Subcutaneous adipose tissue (tissue), 4 donors: ENCODE data around the gene AWAT1. TPM values are rescaled to one million over a fixed set of nuclear protein-coding genes. Genes with fewer than 3 reads are reported as not detected.

ENCODE experiments used
- total RNA-seq, 4 donors: library from RNA; depleted of rRNA; stranded (reverse); fragments of >200 nt; gene quantifications; one replicate each; pipeline ENCODE4 v1.1.0, GENCODE V29; 2016
- TF ChIP-seq, protein P1 (sequence below): fragments of 450-650 bp; IDR thresholded peaks from one replicate; pipeline ENCODE4 v1.5.1; 2016; ENCODE audit warnings: low read depth, mild to moderate bottlenecking, control low read depth, antibody characterized with exemption, moderate library complexity

Gene AWAT1
- total RNA-seq, 4 donors from 2014 or later: not detected

DNA sequence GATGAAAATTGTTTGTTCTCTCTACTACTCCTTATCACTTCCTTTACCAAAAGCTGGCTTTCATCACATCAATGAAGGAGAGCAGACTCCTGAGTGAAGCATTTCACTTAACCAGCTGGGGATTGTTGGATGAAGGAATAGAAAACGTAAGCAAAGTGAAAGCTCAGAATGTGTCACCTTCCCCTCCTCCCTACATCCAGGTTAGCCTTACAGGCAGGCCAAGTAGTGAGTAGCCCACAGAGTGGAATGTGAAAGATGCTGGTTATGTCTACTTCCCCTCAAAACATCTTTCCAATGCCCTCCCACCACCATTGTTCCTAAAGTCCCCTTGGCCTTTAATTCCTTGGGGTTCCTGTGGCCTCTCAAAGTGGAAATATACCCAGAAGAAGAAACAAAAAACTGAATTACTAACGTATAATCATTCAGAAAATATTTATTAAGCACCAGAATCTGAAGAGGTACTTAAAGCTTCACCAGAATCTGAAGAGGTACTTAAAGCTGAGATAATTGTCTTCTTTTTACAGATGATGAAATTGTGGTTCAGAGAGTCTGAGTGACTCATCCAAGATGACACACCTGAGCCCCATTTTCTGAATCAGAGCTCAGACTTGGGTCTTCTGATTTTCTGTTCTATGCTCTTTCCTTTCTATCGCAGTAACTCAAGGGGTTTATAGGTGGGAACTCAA is 19.1 kb downstream of the AWAT1 start:
- TF ChIP-seq, protein P1, sequence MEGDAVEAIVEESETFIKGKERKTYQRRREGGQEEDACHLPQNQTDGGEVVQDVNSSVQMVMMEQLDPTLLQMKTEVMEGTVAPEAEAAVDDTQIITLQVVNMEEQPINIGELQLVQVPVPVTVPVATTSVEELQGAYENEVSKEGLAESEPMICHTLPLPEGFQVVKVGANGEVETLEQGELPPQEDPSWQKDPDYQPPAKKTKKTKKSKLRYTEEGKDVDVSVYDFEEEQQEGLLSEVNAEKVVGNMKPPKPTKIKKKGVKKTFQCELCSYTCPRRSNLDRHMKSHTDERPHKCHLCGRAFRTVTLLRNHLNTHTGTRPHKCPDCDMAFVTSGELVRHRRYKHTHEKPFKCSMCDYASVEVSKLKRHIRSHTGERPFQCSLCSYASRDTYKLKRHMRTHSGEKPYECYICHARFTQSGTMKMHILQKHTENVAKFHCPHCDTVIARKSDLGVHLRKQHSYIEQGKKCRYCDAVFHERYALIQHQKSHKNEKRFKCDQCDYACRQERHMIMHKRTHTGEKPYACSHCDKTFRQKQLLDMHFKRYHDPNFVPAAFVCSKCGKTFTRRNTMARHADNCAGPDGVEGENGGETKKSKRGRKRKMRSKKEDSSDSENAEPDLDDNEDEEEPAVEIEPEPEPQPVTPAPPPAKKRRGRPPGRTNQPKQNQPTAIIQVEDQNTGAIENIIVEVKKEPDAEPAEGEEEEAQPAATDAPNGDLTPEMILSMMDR: no peak

DNA sequence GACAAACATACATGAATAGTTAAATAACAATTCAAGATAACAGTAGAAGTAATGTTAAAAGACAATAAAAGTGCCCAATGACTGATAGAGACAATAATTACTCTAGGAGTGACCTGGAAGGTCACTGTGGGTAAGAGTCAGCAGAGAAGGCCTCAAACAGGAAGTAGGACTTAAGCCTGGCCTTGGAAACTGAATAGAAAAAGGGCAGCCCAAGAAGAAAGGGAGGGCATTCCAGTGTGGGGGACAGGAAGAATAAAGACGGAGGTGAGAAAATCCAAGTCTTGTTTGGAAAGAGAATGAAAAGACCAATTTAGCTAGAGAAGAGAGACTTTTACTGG is 19.6 kb downstream of the AWAT1 start:
- TF ChIP-seq, protein P1: no peak

DNA sequence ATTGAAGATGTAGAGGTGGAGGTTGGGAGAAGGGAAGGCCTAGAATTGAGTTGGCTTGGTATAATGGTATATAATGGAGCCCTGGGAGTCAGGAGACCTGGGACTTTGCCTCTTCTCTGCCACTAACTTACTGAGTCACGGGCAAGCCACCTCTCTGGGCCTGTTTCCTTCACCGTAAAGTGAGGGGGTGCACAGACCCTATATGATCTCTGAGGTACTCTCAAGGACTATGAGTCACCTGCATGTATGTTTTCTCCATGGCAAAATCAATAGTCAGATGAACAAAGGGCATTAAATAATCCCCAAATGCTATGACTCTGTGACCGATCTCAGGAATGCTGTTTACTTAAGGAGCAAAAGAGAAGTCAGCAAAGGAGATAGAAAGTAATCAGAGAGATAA is 20.5 kb downstream of the AWAT1 start:
- TF ChIP-seq, protein P1: no peak

DNA sequence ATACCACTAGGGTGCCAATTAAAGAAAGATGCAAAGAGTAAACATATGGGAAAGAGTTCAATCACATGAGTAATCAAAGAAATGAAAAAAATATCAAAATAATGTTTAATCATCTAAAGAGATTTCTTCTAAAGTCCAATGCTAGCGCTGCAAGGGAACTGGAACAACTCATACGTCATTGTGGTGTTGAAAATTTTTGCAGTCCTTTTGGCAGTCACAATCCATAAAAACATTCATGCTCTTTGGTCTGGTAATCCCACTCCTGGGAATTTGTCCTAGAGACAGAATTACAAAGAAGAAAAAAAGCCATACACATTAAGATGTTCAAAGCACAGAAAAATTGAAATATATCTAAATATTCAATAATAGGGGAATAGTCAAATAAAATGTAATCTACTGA is 21.0 kb downstream of the AWAT1 start:
- TF ChIP-seq, protein P1: no peak

DNA sequence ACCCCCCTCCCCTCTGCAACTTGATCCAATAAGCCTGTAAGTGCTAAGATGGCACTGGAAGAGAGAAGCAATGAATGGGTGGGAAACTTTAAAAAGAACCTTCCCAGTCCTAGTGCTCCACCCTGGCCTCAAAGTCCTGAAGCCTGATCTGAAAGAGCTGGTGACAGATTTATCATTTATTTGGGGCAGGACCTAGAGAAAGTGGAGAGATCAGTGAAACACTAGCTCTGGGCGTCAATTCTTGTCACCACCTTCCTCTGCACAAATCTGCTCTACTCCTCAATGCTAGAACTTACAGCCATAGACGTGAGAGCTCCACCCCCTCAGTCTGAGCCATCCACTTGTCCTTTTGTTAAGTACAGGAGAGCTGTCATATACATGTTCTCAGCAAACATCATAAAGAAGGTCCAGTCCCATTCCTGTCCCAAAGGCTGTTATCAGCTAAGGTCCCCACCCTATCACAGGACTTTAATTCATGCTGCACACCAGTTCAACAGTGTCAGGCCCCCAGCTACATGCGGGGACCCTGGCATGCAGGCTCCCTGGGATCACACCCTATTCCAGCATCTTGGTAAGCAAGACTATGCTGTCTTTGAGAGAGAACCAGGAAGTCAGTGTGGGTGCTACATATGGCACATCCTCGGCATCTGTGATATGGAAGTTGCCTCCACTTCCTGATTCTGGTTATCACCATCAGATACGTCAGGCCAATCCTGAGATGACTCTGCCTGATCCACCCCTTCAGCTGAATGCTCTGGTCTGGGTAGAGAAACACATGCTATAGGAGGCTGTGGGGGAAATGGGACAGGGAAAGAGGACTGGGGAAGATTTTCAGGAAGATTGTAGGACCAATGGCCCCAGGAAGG is 23.2 kb downstream of the AWAT1 start:
- TF ChIP-seq, protein P1: no peak

DNA sequence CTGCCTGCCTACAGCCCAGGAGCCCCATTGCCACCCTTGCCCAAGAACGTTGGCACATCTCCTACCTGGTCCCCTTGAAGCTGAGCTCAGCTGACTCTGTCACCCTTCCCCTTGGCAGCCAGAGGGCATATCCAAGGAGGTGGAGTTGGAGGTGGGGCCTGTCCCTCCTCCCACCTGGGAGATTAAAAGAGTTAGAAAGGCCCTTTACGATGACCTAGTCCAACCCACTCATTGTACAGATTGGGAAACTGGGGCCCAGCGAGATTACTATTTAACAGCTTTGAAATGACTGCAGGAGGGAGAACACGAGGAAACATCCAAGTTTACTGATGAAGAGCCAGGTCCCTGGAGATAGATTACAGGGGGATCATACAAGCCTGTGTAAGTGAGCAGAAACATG is 25.6 kb downstream of the AWAT1 start, which contains the start of gene P2RY4:
TSS of gene P2RY4 (minus strand) at position 101 of the 400 bp plus-strand sequence. CDS start 580 bp downstream, outside the sequence.
- TF ChIP-seq, protein P1: no peak

DNA sequence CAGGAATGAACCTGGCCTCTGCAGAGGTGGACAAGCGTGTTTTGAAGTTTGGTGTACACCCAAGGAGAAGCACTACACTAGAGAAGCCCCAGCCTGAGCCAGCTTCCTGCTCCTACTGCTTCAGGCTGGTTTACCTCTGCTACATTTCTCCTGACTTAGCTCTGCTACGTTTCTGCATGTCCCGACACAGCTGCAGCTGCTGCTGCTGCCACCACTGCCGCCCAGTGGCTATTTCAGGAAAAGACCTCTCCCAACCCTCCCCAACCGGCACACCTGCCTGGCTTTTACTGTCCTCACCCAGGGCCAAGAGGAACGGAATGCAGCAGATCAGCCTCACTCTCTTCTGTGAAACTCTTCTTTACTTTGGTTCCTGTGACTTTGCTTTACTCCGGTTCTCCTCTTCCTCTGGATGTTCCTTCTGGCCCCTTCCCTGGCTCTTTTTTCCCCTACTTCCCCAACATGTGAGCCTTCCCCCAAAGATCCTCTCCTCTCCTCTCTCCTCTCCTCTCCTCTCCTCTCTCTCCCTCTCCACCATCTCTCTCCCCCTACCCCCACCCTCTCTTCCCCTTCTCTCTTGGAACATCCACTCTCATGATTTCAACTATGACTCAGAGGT is 28.6 kb downstream of the AWAT1 start:
- TF ChIP-seq, protein P1: no peak
